DND-41 (cell line): ENCODE measurements around the gene WDR81.

Source experiments
- ATAC-seq: fragments of 200-7000 bp; cut with Tn5 transposase; 3 replicates; pipeline ENCODE4 v1.9.1; 2021; ENCODE audit warnings: low read depth; ENCODE audit not compliant: insufficient read depth
- DNase-seq: peaks from one replicate; pipeline ENCODE4 v3.0.0-alpha.2; 2020
- H2AFZ ChIP-seq: 2 replicates; pipeline ENCODE4 v1.6.0; 2012; ENCODE audit warnings: low read depth, low read length
- H3K27ac ChIP-seq: 2 replicates; pipeline ENCODE4 v1.5.1; 2012; ENCODE audit warnings: low read length, inconsistent platforms
- H3K27me3 ChIP-seq: fragments of 200-600 bp; sonication (generic); 2 replicates; pipeline ENCODE4 v1.6.0; 2012; ENCODE audit warnings: low read length, mild to moderate bottlenecking, inconsistent platforms; ENCODE audit not compliant: insufficient read depth, poor library complexity
- H3K36me3 ChIP-seq: 2 replicates; pipeline ENCODE4 v1.5.1; 2012; ENCODE audit warnings: low read length, inconsistent platforms; ENCODE audit not compliant: insufficient read depth
- H3K4me1 ChIP-seq: 2 replicates; pipeline ENCODE4 v1.5.1; 2012; ENCODE audit warnings: mild to moderate bottlenecking, low read length; ENCODE audit not compliant: insufficient read depth
- H3K4me2 ChIP-seq: 2 replicates; pipeline ENCODE4 v1.6.0; 2012; ENCODE audit warnings: mild to moderate bottlenecking, moderate library complexity, low read length, inconsistent platforms; ENCODE audit not compliant: insufficient read depth
- H3K4me3 ChIP-seq, 2 experiments: fragments of 200-600 bp in 1 of 2; shearing (Covaris generic) in 1 of 2; 2 replicates each; pipeline ENCODE4 v1.5.1; 2012 to 2016; ENCODE audit warnings: inconsistent platforms in 2 of 2, low read length in 2 of 2, mild to moderate bottlenecking in 2 of 2, low read depth in 1 of 2, moderate library complexity in 1 of 2
- H3K79me2 ChIP-seq: 2 replicates; pipeline ENCODE4 v1.6.0; 2012; ENCODE audit warnings: low read length, inconsistent platforms; ENCODE audit not compliant: insufficient read depth
- H3K9ac ChIP-seq: 2 replicates; pipeline ENCODE4 v1.6.0; 2012; ENCODE audit warnings: low read depth, mild to moderate bottlenecking, inconsistent platforms, low read length, moderate library complexity
- H3K9me3 ChIP-seq: 2 replicates; pipeline ENCODE4 v1.5.1; 2012; ENCODE audit warnings: low read length, moderate library complexity, mild to moderate bottlenecking, inconsistent platforms; ENCODE audit not compliant: insufficient read depth, severe bottlenecking
- H4K20me1 ChIP-seq: 2 replicates; pipeline ENCODE4 v1.6.0; 2012; ENCODE audit warnings: low read length; ENCODE audit not compliant: insufficient read depth
- EZH2 ChIP-seq: IDR thresholded peaks from 3 replicates; pipeline ENCODE4 v1.6.1; 2012; ENCODE audit warnings: borderline replicate concordance, low read depth, mild to moderate bottlenecking, moderate library complexity, low read length, inconsistent platforms; ENCODE audit not compliant: severe bottlenecking
- TF ChIP-seq, protein P1 (sequence below): IDR thresholded peaks from 2 replicates; pipeline ENCODE4 v1.5.1; 2012; ENCODE audit warnings: borderline replicate concordance, low read length, moderate library complexity, mild to moderate bottlenecking; ENCODE audit not compliant: poor library complexity, severe bottlenecking; ENCODE audit errors: extremely low read depth

WDR81 gene

DNA sequence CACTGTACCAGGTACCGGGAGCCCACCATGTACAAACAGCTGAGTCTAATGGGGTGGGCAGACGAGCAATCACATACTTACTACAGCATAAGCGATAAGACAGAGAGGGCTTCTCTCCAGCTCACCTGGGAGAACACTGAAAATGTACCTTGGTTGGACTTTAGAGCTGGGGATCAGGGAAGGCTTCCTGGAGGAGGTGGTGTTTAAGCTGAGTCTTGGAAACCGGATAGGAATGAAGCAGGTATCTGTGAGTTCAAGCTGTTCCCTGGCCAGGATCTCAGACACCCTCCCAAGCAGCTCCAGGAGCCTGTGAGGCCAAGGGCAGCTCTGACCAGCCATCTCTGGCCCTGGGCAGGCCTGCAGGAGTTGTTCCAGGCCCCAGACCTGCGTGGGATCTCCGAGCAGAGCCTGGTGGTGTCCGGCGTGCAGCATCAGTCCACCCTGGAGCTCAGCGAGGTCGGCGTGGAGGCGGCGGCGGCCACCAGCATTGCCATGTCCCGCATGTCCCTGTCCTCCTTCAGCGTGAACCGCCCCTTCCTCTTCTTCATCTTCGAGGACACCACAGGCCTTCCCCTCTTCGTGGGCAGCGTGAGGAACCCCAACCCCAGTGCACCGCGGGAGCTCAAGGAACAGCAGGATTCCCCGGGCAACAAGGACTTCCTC is 29.4 kb downstream of the WDR81 start:
- H3K4me3 ChIP-seq: no peak overlapping the region
- ATAC-seq (no peak), DNase-seq (no peak)
- H4K20me1 ChIP-seq: no peaks in the 10 kb centered on the region
- TF ChIP-seq EZH2: no peak
- TF ChIP-seq, protein P1, sequence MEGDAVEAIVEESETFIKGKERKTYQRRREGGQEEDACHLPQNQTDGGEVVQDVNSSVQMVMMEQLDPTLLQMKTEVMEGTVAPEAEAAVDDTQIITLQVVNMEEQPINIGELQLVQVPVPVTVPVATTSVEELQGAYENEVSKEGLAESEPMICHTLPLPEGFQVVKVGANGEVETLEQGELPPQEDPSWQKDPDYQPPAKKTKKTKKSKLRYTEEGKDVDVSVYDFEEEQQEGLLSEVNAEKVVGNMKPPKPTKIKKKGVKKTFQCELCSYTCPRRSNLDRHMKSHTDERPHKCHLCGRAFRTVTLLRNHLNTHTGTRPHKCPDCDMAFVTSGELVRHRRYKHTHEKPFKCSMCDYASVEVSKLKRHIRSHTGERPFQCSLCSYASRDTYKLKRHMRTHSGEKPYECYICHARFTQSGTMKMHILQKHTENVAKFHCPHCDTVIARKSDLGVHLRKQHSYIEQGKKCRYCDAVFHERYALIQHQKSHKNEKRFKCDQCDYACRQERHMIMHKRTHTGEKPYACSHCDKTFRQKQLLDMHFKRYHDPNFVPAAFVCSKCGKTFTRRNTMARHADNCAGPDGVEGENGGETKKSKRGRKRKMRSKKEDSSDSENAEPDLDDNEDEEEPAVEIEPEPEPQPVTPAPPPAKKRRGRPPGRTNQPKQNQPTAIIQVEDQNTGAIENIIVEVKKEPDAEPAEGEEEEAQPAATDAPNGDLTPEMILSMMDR: no peak
- H3K4me1 ChIP-seq: no peaks in the 10 kb centered on the region
- H2AFZ ChIP-seq: no peak overlapping the region
- no peaks in the 10 kb centered on the region for H3K36me3 ChIP-seq
- H3K27ac ChIP-seq: no peak overlapping the region
- H3K27me3 ChIP-seq: no peaks in the 10 kb centered on the region
- no peaks in the 10 kb centered on the region for H3K79me2 ChIP-seq
- no peak overlapping the region for H3K9ac ChIP-seq
- H3K4me2 ChIP-seq: no peak overlapping the region
- H3K9me3 ChIP-seq: no peaks in the 10 kb centered on the region

DNA sequence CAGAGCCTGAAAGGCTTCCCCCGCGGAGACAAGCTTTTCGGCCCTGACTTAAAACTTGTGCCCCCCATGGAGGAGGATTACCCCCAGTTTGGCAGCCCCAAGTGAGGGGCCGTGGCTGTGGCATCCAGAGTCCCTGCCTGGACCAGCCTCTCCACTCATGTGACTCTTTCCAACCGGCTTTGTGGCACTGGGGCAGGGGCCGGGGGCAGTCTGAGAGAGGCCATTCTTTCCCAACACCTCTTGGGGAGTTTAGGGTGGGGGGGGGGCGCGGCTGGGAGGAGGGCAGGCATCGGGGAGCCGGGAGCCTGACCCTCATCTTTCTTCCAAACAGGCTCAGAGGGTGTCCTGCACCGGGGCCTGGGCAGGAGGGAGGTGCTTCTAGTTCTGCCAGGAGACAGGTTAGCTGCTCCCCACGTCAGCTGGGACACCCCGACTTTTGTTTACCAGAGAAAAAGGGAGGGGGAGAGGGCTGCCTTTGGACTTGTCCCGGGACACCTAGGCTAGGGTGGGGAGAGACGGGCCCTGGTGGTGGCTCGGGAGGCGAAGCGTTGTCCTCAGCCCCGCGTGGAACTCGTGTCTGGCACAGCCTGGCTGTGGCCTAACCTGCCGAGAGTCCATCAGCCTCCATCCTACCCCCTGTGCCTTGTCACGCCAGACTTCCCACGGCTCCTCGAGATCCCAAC is 30.1 kb downstream of the WDR81 start:
- H3K9me3 ChIP-seq: no peaks in the 10 kb centered on the region
- no peaks in the 10 kb centered on the region for H3K79me2 ChIP-seq
- ATAC-seq (no peak), DNase-seq (no peak)
- H3K27me3 ChIP-seq: no peaks in the 10 kb centered on the region
- no peak overlapping the region for H3K4me3 ChIP-seq
- no peak for TF ChIP-seq EZH2
- TF ChIP-seq, protein P1: no peak
- no peaks in the 10 kb centered on the region for H3K36me3 ChIP-seq
- H3K4me2 ChIP-seq: no peak overlapping the region
- H2AFZ ChIP-seq: no peak overlapping the region
- H3K4me1 ChIP-seq: no peaks in the 10 kb centered on the region
- H3K27ac ChIP-seq: no peak overlapping the region
- H4K20me1 ChIP-seq: no peaks in the 10 kb centered on the region
- no peak overlapping the region for H3K9ac ChIP-seq

DNA sequence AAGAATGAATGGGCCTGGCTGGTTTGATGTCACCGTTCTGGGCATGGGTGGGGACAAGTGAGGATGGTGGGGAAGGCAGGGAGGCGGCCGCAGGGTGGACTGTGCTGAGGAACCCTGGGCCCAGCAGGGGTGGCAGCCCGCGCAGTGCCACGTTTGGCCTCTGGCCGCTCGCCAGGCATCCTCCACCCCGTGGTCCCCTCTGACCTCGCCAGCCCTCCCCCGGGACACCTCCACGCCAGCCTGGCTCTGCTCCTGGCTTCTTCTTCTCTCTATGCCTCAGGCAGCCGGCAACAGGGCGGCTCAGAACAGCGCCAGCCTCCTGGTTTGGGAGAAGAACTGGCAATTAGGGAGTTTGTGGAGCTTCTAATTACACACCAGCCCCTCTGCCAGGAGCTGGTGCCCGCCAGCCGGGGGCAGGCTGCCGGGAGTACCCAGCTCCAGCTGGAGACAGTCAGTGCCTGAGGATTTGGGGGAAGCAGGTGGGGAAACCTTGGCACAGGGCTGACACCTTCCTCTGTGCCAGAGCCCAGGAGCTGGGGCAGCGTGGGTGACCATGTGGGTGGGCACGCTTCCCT is 30.8 kb downstream of the WDR81 start:
- Histone ChIP-seq H3K9ac (no peak overlapping the region), H3K27me3 (no peaks in the 10 kb centered on the region), H3K36me3 (no peaks in the 10 kb centered on the region), H3K9me3 (no peaks in the 10 kb centered on the region), H3K4me3 (no peak overlapping the region), H3K4me1 (no peaks in the 10 kb centered on the region), H2AFZ (no peak overlapping the region), H3K4me2 (no peak overlapping the region), H3K79me2 (no peaks in the 10 kb centered on the region), H4K20me1 (no peaks in the 10 kb centered on the region), H3K27ac (no peak overlapping the region)
- TF ChIP-seq EZH2: no peak
- TF ChIP-seq, protein P1: no peak
- ATAC-seq (no peak), DNase-seq (no peak)
